A673 (cell line): ENCODE measurements around the gene DEF6. TPM values are rescaled to one million over a fixed set of nuclear protein-coding genes. Genes with fewer than 3 reads are reported as not detected.

Experiments used
- BruUV-seq: library from RNA; stranded (reverse); fragments of 400-500 nt; replicated peaks from 2 replicates; lab custom pipeline; 2021; lab: Mats Ljungman, UMichigan
- CTCF ChIA-PET: fragments of 300-600 bp; sonication (Branson Sonifier 250); formaldehyde crosslinking; loops from one replicate; lab custom pipeline; 2022; ENCODE audit warnings: antibody characterized with exemption; lab: Charles Lee
- POLR2A ChIA-PET: fragments of 300-600 bp; sonication (Branson Sonifier 250); formaldehyde crosslinking; loops from one replicate; lab custom pipeline; 2022; ENCODE audit warnings: antibody characterized with exemption; ENCODE audit not compliant: low non-redundant PET; lab: Charles Lee
- DNase-seq: peaks from one replicate; pipeline ENCODE4 v3.0.0-alpha.2; 2015; ENCODE audit warnings: low spot score
- H3K27ac ChIP-seq: fragments of 200-600 bp; sonication (generic); 2 replicates; pipeline ENCODE4 v1.5.1; 2016; ENCODE audit warnings: mixed run types, low read depth, mild to moderate bottlenecking, mixed read lengths, antibody characterized with exemption, low read length; ENCODE audit not compliant: poor library complexity, severe bottlenecking
- H3K27me3 ChIP-seq: fragments of 200-600 bp; sonication (generic); replicated peaks from 2 replicates; pipeline ENCODE4 v1.6.1; 2017; ENCODE audit warnings: mixed run types, low read depth, mild to moderate bottlenecking, mixed read lengths, antibody characterized with exemption, low read length; ENCODE audit not compliant: insufficient read depth, poor library complexity
- H3K36me3 ChIP-seq: fragments of 200-600 bp; sonication (generic); 2 replicates; pipeline ENCODE4 v1.6.1; 2016; ENCODE audit warnings: mixed run types, mild to moderate bottlenecking, mixed read lengths, antibody characterized with exemption, low read length; ENCODE audit not compliant: insufficient read depth, poor library complexity, severe bottlenecking
- H3K4me1 ChIP-seq: fragments of 200-600 bp; sonication (generic); 2 replicates; pipeline ENCODE4 v1.6.1; 2017; ENCODE audit warnings: mixed run types, mild to moderate bottlenecking, mixed read lengths, antibody characterized with exemption, low read length; ENCODE audit not compliant: insufficient read depth, poor library complexity, severe bottlenecking
- H3K4me3 ChIP-seq: fragments of 200-600 bp; sonication (generic); 2 replicates; pipeline ENCODE4 v1.5.1; 2016; ENCODE audit warnings: low read depth, mixed run types, mild to moderate bottlenecking, mixed read lengths, low read length; ENCODE audit not compliant: poor library complexity, severe bottlenecking
- H3K9me3 ChIP-seq: fragments of 200-600 bp; sonication (generic); 2 replicates; pipeline ENCODE4 v1.6.1; 2016; ENCODE audit warnings: mixed run types, low read depth, mild to moderate bottlenecking, mixed read lengths, antibody characterized with exemption, low read length; ENCODE audit not compliant: poor library complexity, severe bottlenecking
- CTCF ChIP-seq: fragments of 300-800, 200-600 bp; sonication (generic); conservative IDR thresholded peaks from 2 replicates; pipeline ENCODE4 v1.5.1; 2017; ENCODE audit warnings: low read depth, mild to moderate bottlenecking, antibody characterized with exemption, low read length, moderate library complexity, mixed read lengths
- EZH2 ChIP-seq: fragments of 200-600 bp; sonication (generic); IDR thresholded peaks from 2 replicates; pipeline ENCODE4 v1.6.1; 2017; ENCODE audit warnings: borderline replicate concordance, low read depth, mild to moderate bottlenecking, mixed read lengths, antibody characterized with exemption, low read length; ENCODE audit not compliant: poor library complexity, severe bottlenecking
- intact Hi-C: fragments of 100-400 bp; cut with micrococcal nuclease; formaldehyde crosslinking; loops from one replicate; pipeline ENCODE4 v1.10.0; 2022; ENCODE audit not compliant: unreplicated experiment
- total RNA-seq: library from RNA; stranded (reverse); gene quantifications from 2 replicates; pipeline ENCODE4 v1.2.3, GENCODE V29; 2021

DEF6 gene
- total RNA-seq, 1 experiment from 2014 or later = 0.37 TPM

DNA sequence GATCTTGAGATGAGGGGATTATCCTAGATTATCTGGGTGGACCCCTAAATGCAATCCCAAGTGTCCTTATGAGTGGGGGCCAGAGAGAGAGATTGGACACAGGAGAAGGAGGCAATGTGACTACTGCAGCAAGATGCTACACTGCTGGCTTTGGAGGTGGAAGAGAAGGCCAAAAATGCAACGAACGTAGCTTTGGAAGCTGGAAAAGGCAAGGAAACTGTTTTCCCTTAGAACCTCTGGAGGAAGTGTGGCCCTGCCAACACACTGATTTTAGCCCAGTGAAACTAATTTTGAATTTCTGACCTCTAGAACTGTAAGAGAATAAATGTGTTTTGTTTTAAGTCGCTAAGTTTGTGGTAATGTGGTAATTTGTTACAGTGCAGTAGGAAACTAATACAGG is 60.5 kb downstream of the DEF6 start:
- intact Hi-C loops = no loop called here
- TF ChIP-seq CTCF (no peak), EZH2 (no peak)
- no peaks in the 10 kb centered on the region for H3K36me3 ChIP-seq
- no peak for DNase-seq
- no TSS peak for BruUV-seq
- H3K27me3 ChIP-seq = no peaks in the 10 kb centered on the region
- CTCF ChIA-PET = no interaction called here
- H3K9me3 ChIP-seq = no peaks in the 10 kb centered on the region
- POLR2A ChIA-PET = no interaction called here
- no peak overlapping the region for H3K4me3 ChIP-seq
- H3K27ac ChIP-seq = no peak overlapping the region
- H3K4me1 ChIP-seq = peaks cover 9% of the 10 kb centered on the region

GRCh38 chr6:35359346-35359743 is 61.7 kb downstream of the DEF6 start:
- ChIA-PET CTCF (no interaction called here), POLR2A (no interaction called here)

DNA sequence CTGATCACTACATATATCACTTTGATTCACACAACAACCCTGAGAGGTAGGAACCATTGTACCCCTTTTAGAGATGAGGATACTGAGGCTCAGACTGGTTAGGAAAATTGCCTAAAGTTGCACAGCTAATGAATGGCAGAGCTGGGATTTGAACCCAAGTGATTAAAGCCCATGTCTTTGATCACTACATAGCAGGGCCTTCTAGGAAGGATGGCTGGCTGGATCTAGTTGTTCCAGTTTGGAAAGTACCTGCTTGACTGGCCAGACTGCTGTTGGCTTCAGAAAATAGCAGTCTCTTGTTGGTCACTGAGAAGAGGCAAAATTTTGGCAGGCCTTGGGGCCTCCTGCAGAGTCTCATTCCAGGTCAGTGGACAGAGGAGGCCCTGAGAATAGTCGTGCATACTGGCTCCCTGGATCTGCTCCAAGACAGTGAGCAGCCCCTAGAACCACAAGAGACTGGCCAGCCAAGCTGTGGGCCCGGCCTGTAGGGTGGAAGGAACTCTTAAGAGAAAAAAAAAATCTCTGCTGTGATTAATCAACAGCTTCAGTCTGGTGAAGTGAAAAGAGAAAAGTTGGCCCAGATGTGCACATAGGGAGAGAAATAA is 62.2 kb downstream of the DEF6 start:
- no peak for DNase-seq
- CTCF ChIA-PET = no interaction called here
- POLR2A ChIA-PET = no interaction called here
- TF ChIP-seq EZH2 (no peak), CTCF (no peak)
- H3K4me1 ChIP-seq = peaks cover 14% of the 10 kb centered on the region
- H3K27me3 ChIP-seq = no peaks in the 10 kb centered on the region
- H3K9me3 ChIP-seq = no peaks in the 10 kb centered on the region
- no peak overlapping the region for H3K27ac ChIP-seq
- intact Hi-C loops = no loop called here
- H3K4me3 ChIP-seq = no peak overlapping the region
- H3K36me3 ChIP-seq = no peaks in the 10 kb centered on the region
- no TSS peak for BruUV-seq

More at GRCh38 chr6:35359346-35359743, 61.7 kb downstream of the DEF6 start:
- Histone ChIP-seq H3K27me3 (no peaks in the 10 kb centered on the region), H3K4me3 (no peak overlapping the region), H3K36me3 (no peaks in the 10 kb centered on the region), H3K9me3 (no peaks in the 10 kb centered on the region), H3K27ac (no peak overlapping the region), H3K4me1 (peaks cover 14% of the 10 kb centered on the region)
- BruUV-seq = no TSS peak
- intact Hi-C loops = no loop called here
- TF ChIP-seq EZH2 (no peak), CTCF (no peak)
- no peak for DNase-seq
